Subcutaneous adipose tissue (tissue), 4 donors: ENCODE results near the gene TMPRSS11E. TPM values are rescaled to one million over a fixed set of nuclear protein-coding genes. Genes with fewer than 3 reads are reported as not detected.

Experiments
- total RNA-seq, 4 donors: library from RNA; depleted of rRNA; stranded (reverse); fragments of >200 nt; gene quantifications; one replicate each; pipeline ENCODE4 v1.1.0, GENCODE V29; 2016
- TF ChIP-seq, protein P1 (sequence below): fragments of 450-650 bp; IDR thresholded peaks from one replicate; pipeline ENCODE4 v1.5.1; 2016; ENCODE audit warnings: low read depth, mild to moderate bottlenecking, control low read depth, antibody characterized with exemption, moderate library complexity

TMPRSS11E gene
- total RNA-seq, 4 donors from 2014 or later = not detected

DNA sequence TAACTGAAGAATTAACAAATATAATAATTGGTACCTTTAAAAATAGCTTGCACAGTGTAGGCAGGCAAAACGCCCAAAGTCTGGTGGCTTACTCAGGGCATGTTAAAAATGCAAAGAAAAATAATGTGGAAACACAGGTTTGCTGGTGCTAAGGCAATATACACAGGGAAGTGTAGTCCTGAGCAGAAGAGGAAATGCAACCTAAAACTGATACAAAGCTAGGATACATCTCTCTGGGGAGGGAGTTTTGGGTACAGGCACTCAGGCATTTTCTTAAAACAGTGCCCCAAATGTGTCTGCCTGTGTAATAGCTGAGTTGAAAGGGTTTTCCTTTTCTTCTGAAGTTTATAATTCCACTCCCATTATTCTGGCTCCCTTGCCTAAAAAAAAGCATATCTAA, 47.4 kb downstream of the TMPRSS11E start:
- TF ChIP-seq, protein P1, sequence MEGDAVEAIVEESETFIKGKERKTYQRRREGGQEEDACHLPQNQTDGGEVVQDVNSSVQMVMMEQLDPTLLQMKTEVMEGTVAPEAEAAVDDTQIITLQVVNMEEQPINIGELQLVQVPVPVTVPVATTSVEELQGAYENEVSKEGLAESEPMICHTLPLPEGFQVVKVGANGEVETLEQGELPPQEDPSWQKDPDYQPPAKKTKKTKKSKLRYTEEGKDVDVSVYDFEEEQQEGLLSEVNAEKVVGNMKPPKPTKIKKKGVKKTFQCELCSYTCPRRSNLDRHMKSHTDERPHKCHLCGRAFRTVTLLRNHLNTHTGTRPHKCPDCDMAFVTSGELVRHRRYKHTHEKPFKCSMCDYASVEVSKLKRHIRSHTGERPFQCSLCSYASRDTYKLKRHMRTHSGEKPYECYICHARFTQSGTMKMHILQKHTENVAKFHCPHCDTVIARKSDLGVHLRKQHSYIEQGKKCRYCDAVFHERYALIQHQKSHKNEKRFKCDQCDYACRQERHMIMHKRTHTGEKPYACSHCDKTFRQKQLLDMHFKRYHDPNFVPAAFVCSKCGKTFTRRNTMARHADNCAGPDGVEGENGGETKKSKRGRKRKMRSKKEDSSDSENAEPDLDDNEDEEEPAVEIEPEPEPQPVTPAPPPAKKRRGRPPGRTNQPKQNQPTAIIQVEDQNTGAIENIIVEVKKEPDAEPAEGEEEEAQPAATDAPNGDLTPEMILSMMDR = no peak

DNA sequence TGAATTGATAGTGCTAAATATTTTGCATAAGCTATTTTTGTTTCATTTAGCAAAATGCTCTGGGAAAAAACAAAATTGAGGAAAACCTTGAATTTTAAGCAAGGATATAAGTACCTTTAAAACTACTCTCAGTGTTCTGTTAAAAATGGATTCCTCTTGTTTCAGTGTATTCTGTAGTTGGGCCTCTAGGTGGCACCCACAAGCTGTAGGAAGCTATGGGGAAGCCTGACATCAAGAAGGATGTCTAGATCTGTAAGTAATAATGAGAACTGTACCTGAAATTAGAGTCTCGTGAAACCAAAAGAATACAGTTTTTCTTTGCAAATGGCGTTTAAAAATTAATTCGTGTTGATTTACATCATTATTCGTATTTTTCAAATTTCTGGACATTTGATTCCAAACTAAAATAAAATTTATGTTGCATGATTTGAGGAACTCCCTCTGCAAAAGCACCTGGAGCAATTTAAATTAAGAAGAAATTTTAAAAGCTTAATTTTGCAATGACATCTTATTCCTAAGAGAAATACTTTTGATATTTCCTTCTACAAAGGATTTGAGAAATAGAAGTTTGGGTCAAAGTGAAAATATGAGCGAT, 51.2 kb downstream of the TMPRSS11E start:
- TF ChIP-seq, protein P1 = no peak

DNA sequence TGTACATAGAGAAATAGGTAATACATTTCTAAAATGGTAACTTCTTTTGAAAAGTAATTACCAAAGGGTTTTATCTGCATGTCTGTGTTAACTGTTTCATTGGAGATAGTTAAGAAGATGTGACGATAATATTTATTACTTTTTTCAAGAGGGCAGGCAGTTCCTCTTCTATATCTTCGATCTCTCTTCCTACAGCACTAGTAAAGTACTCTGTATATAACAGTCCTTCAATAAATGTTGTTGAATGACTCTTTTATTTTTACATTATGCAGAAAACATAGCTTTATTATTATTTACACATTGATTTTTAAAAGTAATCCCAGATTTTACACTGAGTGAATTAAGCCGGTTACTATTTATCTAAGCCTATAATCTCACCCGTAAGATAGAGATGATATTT, 51.8 kb downstream of the TMPRSS11E start:
- TF ChIP-seq, protein P1 = no peak

DNA sequence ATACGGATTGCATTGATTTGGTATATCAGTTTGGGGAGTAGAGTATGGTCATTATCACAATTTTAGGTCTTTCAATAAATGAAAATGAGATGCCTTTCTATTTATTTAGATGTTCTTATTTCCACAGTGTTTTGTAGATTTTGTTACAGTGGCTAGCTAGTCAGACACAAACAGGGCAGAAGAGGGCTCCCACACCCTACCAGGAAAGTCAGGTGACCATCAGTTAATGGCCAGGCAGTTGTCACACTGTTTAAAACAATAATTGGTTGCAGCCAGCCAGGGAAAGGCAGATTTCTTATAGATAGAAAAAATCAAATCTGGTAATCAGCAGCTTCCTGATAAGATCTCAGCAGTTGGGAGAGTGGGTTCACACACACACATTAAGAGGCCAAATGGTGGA, 71.6 kb downstream of the TMPRSS11E start:
- TF ChIP-seq, protein P1 = no peak

DNA sequence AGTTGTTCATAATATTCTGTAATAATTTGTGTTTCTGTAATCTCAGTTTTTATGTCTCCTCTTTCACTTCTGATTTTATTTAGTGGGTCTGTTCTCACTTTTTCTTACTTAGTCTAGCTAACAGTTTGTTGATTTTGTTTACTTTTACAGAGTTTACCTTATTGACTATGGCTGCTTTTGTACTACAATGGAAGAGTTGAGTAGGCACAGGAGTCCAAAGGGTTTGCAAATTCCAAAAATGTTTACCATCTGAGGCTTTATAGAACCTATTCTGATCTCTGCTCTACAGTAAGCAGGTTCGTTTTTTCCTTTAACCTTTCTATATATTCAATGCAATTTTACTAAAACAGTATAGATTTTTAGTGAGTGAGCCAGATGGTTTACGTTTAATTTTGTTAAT, 73.7 kb downstream of the TMPRSS11E start:
- TF ChIP-seq, protein P1 = no peak

DNA sequence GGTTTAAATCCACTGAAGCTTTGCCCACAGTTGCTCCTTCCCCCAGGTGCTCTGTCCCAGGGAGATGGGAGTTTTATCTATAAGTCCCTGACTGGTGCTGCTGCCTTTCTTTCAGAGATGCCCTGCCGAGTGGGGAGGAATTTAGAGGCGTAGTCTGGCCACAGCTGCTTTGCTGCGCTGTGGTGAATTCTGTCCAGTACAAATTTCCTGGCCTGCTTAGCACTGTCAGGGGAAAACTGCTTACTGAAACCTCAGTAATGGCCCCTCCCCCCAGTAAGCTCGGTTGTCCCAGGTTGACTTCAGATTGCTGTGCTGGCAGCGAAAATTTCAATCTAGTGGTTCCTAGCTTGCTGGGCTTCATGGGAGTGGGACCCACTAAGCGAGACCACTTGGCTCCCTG, 88.7 kb downstream of the TMPRSS11E start:
- TF ChIP-seq, protein P1 = no peak

DNA sequence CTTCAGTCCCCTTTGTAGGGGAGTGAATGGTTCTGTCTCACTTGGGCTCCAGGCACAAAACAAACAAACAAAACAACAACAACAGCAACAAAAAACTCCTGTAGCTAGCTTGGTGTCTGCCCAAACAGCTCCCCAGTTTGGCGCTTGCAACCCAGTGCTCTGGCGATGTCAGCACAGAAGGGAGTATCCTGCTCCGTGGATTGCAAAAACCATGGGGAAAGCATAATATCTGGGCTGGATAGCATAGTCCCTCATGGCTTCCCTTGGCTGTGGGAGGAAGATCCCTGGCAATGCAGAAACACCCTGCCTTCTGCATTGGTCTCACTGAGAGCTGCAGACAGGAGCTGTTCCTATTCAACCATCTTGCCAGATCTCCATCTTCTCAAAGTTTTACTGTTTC, 89.1 kb downstream of the TMPRSS11E start:
- TF ChIP-seq, protein P1 = no peak

Other genes starting within 250 kb of the TMPRSS11E start
- not detected for gene TMPRSS11B, start 201.8 kb upstream of the TMPRSS11E start, total RNA-seq
- 10 to 100 TPM; 58.8 to 80.3 (median 74.5) TPM for gene YTHDC1, start 97.4 kb upstream of the TMPRSS11E start, total RNA-seq
- under 1 TPM in 2 of 4 donors, not detected in 2; 0.33 to 0.34 TPM for gene UGT2B17, start 128.9 kb downstream of the TMPRSS11E start, total RNA-seq
- not detected for gene UGT2B15, start 223.2 kb downstream of the TMPRSS11E start, total RNA-seq